ENCODE data around the gene WWP2.
"Not testable (repeated sequence)": the region's sequence is repeated elsewhere in the genome, so short reads cannot be mapped to it uniquely, and the experiment has no call there.

The WWP2 gene

GRCh38 chr16:69747115-69747514, 15.0 kb upstream of the WWP2 start:
- DNase-seq = no peak

- no peak for DNase-seq
Observed at GRCh38 chr16:69748694-69749345, 13.3 kb upstream of the WWP2 start.

- no peak for DNase-seq
Observed at GRCh38 chr16:69754143-69754468, 8.0 kb upstream of the WWP2 start.

- peak; percentile 96 for DNase-seq
Observed at GRCh38 chr16:69754469-69755310, 7.4 kb upstream of the WWP2 start, which contains the start of gene NOB1. NOB1 (minus strand) TSS chr16:69754926; CDS start chr16:69754910, 16 bp downstream.

- DNase-seq = no peak
Observed at GRCh38 chr16:69756705-69757104, 5.4 kb upstream of the WWP2 start.

GRCh38 chr16:69757375-69757774, 4.8 kb upstream of the WWP2 start:
- not testable (repeated sequence) for DNase-seq

- DNase-seq = peak; percentile 65
Observed at GRCh38 chr16:69762814-69763598, 874 bp downstream of the WWP2 start.

GRCh38 chr16:69763599-69763942, 1.4 kb downstream of the WWP2 start:
- no peak for DNase-seq

GRCh38 chr16:69767459-69768229, 5.5 kb downstream of the WWP2 start:
- DNase-seq = no peak

- DNase-seq = no peak
Observed at GRCh38 chr16:69768666-69769065, 6.5 kb downstream of the WWP2 start.

- DNase-seq = no peak
Observed at GRCh38 chr16:69769404-69769803, 7.3 kb downstream of the WWP2 start.

GRCh38 chr16:69771651-69771967, 9.5 kb downstream of the WWP2 start:
- DNase-seq = no peak

GRCh38 chr16:69773260-69773947, 11.3 kb downstream of the WWP2 start:
- DNase-seq = no peak

GRCh38 chr16:69775563-69775962, 13.4 kb downstream of the WWP2 start:
- no peak for DNase-seq

GRCh38 chr16:69779724-69780123, 17.6 kb downstream of the WWP2 start:
- no peak for DNase-seq

GRCh38 chr16:69781118-69781517, 19.0 kb downstream of the WWP2 start:
- DNase-seq = no peak

GRCh38 chr16:69784586-69784985, 22.5 kb downstream of the WWP2 start:
- no peak for DNase-seq

- no peak for DNase-seq
Observed at GRCh38 chr16:69787883-69788282, 25.8 kb downstream of the WWP2 start.

GRCh38 chr16:69791391-69791847, 29.3 kb downstream of the WWP2 start:
- not testable (repeated sequence) for DNase-seq

- DNase-seq = no peak
Observed at GRCh38 chr16:69793526-69793925, 31.4 kb downstream of the WWP2 start.

- DNase-seq = no peak
Observed at GRCh38 chr16:69794486-69794885, 32.4 kb downstream of the WWP2 start.

Data from kidney glomerular epithelial cell (primary cell).